NCI-H2107 treated with DMSO at 0.1 percent for 48 hours (cell line): ENCODE data around the gene SPDYE1.
"Not testable (repeated sequence)": the region's sequence is repeated elsewhere in the genome, so short reads cannot be mapped to it uniquely, and the experiment has no call there.

Experiments used
- DNase-seq: peaks from one replicate; lab custom pipeline; 2025; ENCODE audit not compliant: unreplicated experiment; lab: John Stamatoyannopoulos, UW

Gene SPDYE1, protein sequence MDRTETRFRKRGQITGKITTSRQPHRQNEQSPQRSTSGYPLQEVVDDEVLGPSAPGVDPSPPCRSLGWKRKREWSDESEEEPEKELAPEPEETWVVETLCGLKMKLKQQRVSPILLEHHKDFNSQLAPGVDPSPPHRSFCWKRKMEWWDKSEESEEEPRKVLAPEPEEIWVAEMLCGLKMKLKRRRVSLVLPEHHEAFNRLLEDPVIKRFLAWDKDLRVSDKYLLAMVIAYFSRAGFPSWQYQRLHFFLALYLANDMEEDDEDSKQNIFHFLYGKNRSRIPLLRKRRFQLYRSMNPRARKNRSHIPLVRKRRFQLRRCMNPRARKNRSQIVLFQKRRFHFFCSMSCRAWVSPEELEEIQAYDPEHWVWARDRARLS

DNA sequence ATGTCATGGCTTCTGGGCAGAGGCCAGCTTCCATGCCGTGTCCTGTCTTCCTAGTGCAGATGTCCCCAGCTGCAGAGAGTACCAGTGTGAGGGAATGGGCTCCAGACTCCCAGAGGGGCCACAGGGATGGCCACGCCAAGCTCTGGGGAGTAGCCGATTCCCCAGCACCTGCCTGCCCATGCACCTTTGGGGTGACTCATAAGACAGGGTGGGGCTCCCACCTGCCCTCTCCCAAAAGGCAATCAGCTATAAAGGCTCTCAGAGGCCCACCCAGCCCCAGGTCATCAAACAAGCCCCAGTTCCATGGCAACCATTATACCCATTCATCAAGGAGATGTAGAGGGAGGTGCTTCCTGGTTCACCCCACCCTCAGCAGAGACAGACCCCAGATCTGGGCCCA lies at the start of gene SPDYE1:
TSS of gene SPDYE1 (plus strand) at position 366 of the 400 bp plus-strand sequence. CDS start 2,053 bp downstream, outside the sequence.
- not testable (repeated sequence) for DNase-seq

DNA sequence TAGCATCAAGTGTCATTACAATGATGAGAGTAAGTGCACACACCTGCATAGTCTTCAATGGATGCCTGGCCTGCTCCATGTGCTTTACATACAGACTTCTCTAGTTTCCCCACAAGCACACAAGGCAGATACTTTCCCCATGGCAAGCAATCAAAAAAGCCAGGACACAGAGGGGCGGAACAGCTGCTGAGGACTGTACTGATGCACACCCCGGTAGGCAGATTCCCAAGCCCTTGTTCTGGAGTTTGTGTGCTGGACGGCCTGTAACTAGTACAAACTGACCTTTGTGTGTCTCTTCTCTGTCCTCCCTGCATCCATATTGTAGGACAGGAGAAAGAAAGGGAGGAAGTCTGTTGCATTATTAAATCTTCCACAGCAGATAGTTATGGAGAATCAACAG lies 45.7 kb upstream of the SPDYE1 start:
- DNase-seq: no peak

DNA sequence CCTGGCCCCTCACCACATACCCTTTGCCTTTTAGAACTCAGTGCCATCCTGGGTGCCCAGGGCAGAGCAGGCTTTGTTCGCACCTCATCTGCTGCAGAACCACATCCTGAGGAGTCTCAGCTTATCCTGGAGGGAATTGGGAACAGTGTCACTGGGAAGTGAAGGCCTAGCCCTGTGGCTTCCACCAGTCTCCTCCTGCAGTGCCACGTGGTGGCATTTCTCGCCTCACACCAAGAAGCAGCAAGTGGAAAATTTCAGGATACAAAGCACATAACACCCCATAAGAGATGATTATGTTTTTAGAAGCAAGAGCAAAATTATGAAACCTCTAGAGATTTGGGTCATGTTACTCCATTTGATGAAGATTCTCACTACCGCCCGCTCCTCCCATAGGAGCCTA lies 44.6 kb upstream of the SPDYE1 start:
- DNase-seq: no peak

DNA sequence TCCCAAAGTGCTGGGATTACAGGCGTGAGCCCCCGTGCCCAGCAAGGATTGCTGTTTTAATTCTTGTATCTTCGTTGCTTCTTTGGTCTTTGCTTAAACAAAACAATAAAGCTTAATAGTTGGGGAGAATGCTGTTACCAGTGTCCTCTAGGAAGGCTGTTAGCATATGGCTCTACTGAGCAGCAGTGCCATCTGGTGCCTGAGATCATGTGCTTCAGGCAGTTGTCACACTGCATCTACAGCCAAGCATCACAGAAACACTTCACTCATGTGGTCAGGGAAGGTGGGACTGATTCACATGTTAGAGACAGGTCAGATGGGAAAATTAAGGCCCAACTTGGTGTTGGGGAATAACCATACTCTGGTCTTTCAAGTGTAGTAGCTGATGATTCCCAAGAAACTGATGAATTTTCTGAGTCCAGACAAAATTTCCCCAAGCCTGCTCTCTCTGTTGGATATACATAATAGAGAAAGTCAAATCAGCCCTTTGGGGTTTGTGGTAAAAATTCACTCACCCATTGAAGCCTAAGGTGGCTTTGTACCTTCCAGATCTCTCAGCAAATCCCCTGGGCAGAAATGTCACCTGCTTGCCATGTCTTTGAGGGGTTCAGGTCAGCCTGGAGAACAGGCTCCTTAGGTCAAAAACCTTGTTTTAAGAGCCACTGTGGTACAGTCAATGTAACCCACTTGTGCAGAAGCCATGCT lies 43.0 kb upstream of the SPDYE1 start:
- peak; percentile 54 for DNase-seq

DNA sequence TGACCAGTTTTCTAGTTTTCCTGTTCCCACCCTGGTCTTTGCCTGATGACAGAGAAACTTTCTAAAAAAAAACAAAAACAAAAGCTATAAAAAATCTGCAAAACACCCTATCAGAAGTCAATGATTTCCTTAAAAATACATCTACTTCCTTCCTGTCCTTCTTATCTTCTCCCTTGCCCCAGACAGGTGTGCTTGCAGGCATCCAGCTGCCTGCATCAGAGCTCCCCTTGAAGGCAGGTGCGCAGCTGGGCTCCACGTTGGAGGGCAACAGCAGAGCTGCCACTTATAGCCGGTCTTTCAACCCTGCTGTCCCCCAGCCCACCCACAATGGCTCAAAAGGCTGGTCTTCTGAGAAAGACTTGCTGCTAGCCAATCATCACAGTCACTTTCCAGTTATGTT lies 41.7 kb upstream of the SPDYE1 start:
- DNase-seq: no peak

DNA sequence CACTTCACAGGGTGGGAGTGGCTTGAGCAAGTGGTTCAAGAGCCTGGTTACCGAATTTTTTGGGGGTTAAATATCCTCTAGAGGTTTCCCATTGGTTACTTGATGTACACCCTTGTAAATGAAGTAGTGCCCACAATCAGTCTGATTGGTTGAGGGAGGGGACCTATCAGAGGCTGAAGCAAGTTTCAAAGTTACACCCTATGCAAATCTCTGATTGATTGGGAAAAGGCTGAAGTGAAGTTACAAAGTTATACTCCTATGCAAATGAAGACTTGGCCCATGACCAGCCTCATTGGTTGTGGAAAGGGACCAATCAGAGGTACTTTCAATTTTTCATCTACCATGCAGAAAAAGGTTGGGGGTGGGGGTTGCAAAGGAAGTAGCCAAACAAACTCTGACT lies 36.8 kb upstream of the SPDYE1 start:
- DNase-seq: no peak

DNA sequence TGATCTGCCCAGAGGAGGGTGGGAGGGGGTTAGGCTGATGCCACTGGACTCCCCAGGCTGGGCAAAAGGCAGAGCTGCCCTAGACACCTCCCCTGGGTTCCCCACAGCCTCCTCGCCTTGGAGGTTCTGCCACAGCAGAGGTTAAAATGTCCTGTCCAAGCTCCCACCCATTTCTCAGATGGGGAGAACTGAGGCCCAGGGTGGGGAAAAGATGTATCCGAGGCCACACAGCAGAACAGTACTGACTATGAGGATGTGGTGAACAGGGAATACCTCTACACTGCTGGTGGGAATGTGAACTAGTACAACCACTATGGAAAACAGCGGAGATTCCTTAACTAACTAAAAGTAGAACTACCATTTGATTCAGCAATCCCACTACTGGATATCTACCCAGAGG lies 31.3 kb upstream of the SPDYE1 start:
- not testable (repeated sequence) for DNase-seq

DNA sequence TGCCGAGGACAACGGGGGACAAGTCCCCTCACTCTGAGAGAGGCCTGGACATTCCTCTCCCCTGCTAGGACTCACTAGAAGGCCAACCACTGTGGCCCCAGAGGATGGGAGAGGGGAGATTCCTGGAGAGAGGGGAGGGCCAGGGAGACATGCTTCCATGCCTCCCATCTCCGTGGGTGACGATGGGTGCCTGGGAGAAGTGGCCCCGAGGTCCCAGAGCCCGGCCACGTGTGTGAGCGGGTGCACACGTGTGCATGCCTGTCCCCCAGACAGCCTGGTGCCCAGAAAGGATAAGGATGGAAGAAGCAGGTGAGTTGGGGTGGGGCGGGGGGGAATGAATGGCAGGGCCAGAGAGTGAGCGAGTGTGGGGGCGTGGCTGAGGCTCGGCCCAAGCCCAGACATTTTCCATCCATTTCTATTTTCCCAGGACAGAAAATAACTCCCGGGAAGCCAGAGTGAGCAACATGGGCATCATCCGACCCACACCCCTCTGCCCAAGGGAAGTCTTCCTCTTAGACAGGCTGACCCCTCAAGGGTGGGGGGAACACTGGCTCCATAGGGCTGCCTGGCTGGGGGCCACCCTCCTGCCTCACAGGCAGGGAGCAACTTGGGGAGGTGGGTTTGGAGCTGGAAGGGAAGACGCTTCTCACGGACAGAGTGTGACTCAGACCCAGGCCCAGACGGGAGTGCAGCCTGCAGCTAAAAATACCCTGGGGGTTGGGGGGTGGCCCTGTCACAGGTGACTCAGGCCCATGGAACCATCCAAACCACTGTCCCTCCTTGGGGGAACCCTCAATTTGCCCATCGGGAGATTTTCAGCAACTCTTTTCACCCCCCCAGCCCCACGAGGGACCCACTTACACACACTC lies 29.3 kb upstream of the SPDYE1 start:
- not testable (repeated sequence) for DNase-seq

DNA sequence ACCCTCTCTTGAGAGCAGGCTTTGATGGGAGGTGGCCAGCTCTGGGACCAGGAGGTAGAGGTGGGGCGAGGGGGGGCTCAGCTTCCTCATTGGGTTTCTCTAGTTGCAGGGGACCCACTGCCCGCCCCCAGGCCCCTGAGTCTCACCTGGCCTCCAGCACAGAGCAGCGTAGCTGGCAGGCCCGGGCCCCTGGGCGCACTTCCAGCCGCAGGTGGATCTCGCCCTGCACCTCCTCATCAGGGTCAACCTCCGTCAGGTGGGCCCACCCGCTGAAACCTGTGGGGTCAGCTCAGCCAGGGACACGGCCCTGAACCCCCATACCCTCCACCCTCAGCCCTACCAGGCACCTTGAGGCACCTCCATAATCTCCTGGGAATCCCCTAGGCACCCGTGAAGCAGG lies 28.1 kb upstream of the SPDYE1 start:
- DNase-seq: not testable (repeated sequence)

DNA sequence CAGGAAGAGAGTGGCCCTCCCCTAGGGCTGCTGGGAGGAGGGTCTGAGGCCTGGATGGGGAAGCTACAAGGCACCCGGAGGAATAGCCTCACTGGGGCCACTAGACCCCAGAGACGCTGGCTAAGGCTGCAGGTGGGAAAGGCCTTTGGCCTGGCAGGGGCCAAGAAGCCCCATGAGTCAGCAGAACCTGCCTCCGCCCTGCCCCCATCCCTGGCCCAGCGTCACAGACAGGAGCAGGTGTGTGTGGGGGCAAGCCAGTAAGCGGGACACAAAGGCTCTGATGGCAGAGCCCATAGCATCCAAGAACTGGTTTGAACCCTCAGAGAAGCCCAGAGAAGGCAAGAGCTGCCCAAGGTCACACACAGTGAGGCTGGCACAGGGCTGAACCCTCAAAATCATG lies 27.0 kb upstream of the SPDYE1 start:
- DNase-seq: not testable (repeated sequence)

DNA sequence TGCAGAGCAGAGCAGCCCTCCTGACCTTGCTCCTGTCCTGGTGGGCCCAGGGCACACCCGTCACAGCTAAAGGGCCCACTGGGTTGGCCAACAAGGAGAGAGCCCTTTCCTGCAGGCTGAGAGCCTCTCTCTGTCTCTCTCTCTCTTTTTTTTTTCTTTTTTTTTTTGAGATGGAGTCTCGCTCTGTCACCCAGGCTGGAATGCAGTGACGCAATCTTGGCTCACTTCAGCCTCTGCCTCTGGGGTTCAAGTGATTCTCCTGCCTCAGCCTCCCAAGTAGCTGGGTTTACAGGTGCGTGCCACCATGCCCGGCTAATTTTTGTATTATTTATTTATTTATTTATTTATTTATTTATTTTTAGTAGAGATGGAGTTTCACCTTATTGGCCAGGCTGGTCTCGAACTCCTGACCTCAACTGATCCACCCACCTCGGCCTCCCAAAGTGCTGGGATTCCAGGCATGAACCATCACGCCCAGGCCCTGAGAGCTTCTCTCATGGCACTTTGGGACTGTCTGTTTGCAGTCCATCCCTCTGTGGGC lies 23.6 kb upstream of the SPDYE1 start:
- DNase-seq: not testable (repeated sequence)

DNA sequence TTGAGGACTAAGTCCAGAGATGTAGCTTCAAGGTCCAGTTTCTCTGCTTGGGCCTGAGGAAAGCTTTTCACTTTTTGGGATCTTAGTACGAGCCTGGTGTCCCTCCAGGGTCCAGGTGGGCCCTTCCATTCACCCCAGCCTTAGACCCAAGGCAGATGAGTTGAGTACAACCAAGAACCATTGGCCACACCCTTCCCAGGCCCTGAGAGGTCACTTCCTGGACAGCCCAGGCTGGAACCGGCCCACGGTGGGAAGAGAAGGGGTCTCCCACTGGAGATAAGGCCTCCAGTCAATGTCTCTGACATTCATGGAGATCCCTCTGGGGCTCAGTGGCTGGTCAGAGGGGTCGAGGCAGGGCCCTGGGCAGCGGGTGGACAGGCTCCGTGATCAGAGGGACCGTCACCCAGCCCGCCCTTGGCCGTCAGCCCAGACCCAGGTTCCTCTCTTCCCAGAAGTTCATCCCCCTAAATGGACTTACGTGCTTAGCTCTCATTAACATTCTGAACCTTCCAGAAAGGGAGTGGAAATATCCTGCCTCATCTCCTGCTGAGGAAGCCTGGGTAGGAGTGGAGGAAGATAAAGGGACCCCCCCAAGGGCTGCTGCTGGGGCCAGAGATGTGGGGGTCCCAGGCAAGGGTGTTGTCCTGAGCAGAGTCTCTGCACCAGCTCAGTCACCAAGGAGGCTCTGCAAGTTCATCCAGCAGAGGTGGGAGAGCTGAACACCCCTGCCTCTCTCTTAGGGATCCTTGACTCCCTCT lies 22.8 kb upstream of the SPDYE1 start:
- DNase-seq: not testable (repeated sequence)

DNA sequence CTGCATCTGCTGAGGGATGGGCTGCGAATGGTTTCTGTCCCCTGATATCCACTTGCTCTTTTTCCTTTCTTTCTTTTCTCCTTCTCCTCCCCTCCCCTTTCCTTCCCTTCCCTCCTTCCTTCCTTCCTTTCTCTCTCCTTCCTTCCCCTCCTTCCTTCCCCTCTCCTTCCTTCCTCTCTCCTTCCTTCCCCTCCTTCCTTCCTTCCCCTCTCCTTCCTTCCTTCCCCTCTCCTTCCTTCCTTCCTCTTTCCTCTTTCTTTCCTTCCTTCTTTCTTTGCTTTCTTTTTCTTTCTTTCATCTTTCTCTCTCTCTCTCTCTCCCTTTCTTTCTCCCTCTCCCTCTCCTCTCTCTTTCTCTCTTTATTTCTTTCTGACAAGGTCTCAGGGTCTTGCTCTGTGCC lies 20.2 kb upstream of the SPDYE1 start:
- no peak for DNase-seq

DNA sequence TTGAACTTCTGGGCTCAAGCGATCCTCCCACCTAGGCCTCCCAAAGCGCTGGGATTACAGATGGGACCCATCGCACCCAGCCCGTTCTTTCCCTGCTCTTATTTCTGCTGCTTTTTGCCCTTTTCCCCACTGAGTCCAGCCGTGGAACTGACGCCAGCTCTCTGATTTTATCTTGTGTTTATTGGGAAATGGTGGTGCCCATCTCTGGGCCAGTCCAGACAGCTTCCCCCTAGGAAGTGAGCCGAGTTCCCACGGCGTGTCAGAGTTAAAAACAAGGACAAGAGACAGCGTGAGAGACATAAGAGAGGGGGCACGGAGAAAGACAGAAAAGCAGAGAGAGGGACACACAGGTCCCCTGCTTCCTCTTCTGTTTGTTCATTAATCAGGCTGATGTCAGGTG lies 19.6 kb upstream of the SPDYE1 start:
- DNase-seq: not testable (repeated sequence)

DNA sequence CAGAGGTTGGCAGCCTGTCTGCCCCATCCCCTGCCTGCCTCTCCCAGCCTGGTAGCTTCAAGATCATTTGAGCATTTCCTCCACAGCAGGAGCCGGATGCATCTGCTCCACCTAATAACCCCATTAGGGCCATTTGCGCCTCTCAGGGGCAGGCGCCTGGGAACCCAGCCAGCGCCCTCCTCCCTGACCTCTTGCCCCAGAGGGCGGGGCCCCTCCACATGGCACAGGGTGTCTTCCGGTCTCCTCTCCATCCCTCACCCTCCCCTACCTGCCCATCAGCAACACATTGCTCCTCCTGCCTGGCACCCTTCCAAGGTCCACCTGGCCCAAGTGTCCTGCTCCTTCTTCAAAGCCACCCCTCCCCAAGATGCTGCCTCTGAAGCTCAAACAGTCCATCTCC lies 14.8 kb upstream of the SPDYE1 start:
- DNase-seq: not testable (repeated sequence)

DNA sequence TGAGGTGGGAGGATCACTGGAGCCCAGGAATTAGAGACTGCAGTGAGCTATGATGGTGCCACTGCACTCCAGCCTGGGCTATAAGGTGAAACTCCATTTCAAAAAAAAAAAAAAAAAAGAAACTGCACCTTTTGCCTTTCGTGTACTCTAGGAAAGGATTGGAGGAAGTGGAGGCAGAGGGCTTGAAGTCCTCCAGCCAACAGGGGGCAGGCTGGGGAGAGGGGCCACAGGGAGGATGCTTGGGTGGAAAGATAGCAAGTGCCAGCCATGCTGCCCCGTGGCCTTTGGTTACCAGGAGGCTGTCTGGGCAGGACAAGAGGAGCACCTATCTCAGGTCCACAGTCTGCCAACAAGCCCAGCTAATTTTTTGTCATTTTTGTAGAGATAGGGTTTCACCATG lies 14.0 kb upstream of the SPDYE1 start:
- DNase-seq: not testable (repeated sequence)

DNA sequence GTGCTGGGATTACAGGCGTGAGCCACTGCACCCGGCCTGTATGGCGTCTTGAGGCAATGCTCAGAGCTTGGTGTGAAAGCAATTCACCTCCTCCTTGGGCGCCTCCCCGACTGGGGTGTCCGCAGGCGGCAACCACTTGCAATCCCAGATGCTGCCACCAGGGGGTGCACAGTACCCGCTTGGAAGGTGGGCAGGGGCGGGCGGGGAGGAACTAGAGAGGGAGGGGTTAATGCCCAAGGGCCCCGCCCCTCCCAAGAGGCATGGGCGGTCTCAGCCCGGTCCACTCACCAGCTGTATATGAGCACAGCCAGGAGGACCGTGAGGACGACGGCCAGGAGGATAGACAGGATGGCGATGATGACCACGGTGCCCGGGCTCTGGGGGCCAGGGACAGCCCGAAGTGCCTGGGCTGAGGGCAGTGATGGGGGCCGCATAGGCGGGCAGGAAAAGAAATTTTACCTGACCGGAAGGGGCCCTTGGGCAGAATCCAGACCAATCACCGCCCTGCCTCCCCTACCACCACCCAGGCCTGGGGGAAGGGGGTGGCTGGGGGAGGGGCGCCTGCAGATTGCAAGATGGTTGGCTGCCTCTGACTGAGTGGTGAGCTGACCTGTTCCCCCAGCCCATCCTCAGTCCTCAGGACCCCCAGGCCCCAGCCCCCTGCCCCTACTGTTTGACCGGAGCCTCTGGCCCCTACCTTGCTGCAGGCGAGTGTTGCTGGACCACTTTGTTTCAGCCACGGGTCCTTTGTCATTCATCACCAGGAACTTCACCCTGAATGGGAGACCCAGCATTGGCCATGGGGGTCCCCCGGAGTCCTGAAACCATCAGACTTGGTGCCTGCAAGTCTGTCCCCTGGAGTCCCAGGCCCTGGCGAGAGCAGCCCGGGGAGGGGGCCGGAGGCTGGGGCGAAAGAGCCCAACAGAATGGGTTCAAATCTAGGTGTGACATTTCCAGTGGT lies 11.5 kb upstream of the SPDYE1 start:
- DNase-seq: not testable (repeated sequence)

DNA sequence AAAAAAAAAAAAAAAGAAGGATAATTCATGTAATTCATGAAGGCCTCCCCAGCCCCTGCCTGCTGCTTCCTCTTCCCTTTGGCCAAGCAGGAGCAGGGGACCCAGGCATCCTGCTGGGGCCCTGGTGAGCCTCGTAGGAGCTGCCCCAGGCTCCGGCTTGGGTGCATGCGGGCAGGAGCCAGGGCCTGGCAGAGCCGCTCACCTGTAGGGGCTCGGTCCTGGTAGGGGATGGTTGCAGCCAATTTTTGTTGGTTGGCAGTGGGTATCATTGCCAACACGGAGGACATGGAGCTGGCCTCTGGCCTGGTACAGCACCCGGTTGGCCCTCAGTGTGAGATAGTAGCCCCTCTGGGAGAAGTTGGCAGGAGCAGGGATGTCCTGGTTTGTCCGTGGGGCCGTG lies 10.2 kb upstream of the SPDYE1 start:
- not testable (repeated sequence) for DNase-seq

DNA sequence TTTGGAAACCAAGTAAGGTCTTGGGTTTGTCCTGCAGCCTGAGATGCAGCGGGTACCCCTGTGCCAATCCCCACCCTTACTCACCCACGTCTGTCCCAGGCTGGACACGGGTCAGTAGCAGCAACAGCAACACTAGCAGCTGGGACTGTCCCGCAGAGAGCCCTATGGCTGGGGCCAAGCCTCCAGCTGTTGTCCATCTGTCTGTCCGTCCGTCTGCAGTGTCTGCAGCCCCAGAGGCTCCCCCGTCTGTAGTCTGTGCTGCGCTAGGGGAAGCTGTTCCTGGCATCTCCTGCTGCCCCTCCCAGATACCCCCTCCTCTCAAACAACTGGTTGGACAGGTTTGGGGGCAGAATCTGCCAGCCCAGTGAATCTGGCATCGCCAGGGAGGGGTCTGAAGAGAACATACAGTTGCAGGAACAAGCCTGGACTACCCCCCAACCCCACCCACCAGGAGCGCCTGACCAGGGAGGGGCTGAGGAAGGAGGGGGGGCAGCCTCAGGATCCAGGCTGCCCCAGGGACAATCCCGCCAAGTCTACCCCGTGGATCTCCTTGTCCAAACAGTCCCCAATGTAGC lies 7.6 kb upstream of the SPDYE1 start:
- not testable (repeated sequence) for DNase-seq
